ENCODE results near the gene TMEM80. TPM values are rescaled to one million over a fixed set of nuclear protein-coding genes. Genes with fewer than 3 reads are reported as not detected.

Gene TMEM80
- total RNA-seq, 1 experiment from 2014 or later = 25.4 TPM

- no peaks in the 10 kb centered on the region for H3K36me3 ChIP-seq (ENCODE audit: insufficient read depth, low read length)
- H3K9me3 ChIP-seq (ENCODE audit: low read length) = no peaks in the 10 kb centered on the region
- 0 out of 2 replicates have a peak, but pooled peaks cover 7% of the 10 kb centered on the region for H4K20me1 ChIP-seq (ENCODE audit: insufficient read depth, low read depth, low read length)
- no peak overlapping the region for H3K27ac ChIP-seq (ENCODE audit: low read length)
- H3K27me3 ChIP-seq (ENCODE audit: low read length) = no peaks in the 10 kb centered on the region
- peak; percentile 42 for DNase-seq
- peak overlapping the region; percentile 78 for H3K4me2 ChIP-seq (ENCODE audit: low read depth, low read length, poor library complexity, severe bottlenecking)
- no peaks in the 10 kb centered on the region for H3K9me2 ChIP-seq (replicated peaks; ENCODE audit: insufficient read depth, low read length)
- peak overlapping the region; percentile 90 for H3K9ac ChIP-seq (ENCODE audit: low read length)
- H2AFZ ChIP-seq (ENCODE audit: low read length) = no peak overlapping the region
- H3K79me2 ChIP-seq (ENCODE audit: low read length) = peaks cover 41% of the 10 kb centered on the region
- H3K4me1 ChIP-seq (ENCODE audit: low read length) = peaks cover 40% of the 10 kb centered on the region
- peak overlapping the region; percentile 84 for H3K4me3 ChIP-seq (ENCODE audit: low read length)
Observed at GRCh38 chr11:693415-693831, 2.2 kb upstream of the TMEM80 start.

- Histone ChIP-seq H3K4me1 (ENCODE audit: low read length) (peaks cover 40% of the 10 kb centered on the region), H3K79me2 (ENCODE audit: low read length) (peaks cover 41% of the 10 kb centered on the region), H3K4me3 (ENCODE audit: low read length) (peak overlapping the region; percentile 84), H3K9ac (ENCODE audit: low read length) (peak overlapping the region; percentile 90), H3K36me3 (ENCODE audit: insufficient read depth, low read length) (no peaks in the 10 kb centered on the region), H3K27me3 (ENCODE audit: low read length) (no peaks in the 10 kb centered on the region), H3K4me2 (ENCODE audit: low read depth, low read length, poor library complexity, severe bottlenecking) (peak overlapping the region; percentile 78), H3K9me3 (ENCODE audit: low read length) (no peaks in the 10 kb centered on the region), H3K27ac (ENCODE audit: low read length) (no peak overlapping the region), H4K20me1 (ENCODE audit: insufficient read depth, low read depth, low read length) (0 out of 2 replicates have a peak, but pooled peaks cover 7% of the 10 kb centered on the region), H3K9me2 (replicated peaks; ENCODE audit: insufficient read depth, low read length) (no peaks in the 10 kb centered on the region), H2AFZ (ENCODE audit: low read length) (no peak overlapping the region)
- DNase-seq = no peak
Observed at GRCh38 chr11:693887-694562, 1.6 kb upstream of the TMEM80 start.

GRCh38 chr11:694563-695287 is 891 bp upstream of the TMEM80 start, which contains the start of gene DEAF1:
DEAF1 (minus strand) TSS chr11:695222; CDS start chr11:695047, 175 bp downstream.
- peaks cover 40% of the 10 kb centered on the region for H3K4me1 ChIP-seq (ENCODE audit: low read length)

GRCh38 chr11:695288-695537 is 403 bp upstream of the TMEM80 start:
- Histone ChIP-seq H3K4me1 (ENCODE audit: low read length) (peaks cover 40% of the 10 kb centered on the region), H3K27ac (ENCODE audit: low read length) (peak overlapping the region; percentile 96), H3K9me2 (replicated peaks; ENCODE audit: insufficient read depth, low read length) (no peaks in the 10 kb centered on the region), H3K9ac (ENCODE audit: low read length) (peak overlapping the region; percentile 90), H3K4me2 (ENCODE audit: low read depth, low read length, poor library complexity, severe bottlenecking) (peak overlapping the region; percentile 74), H3K79me2 (ENCODE audit: low read length) (peaks cover 37% of the 10 kb centered on the region), H3K36me3 (ENCODE audit: insufficient read depth, low read length) (no peaks in the 10 kb centered on the region), H2AFZ (ENCODE audit: low read length) (peak overlapping the region; percentile 97; the same call in 1 of the 2 replicates), H4K20me1 (ENCODE audit: insufficient read depth, low read depth, low read length) (0 out of 2 replicates have a peak, but pooled peaks cover 7% of the 10 kb centered on the region), H3K27me3 (ENCODE audit: low read length) (no peaks in the 10 kb centered on the region), H3K9me3 (ENCODE audit: low read length) (no peaks in the 10 kb centered on the region), H3K4me3 (ENCODE audit: low read length) (peak overlapping the region; percentile 84)
- DNase-seq = no peak

More at GRCh38 chr11:694563-695287, 891 bp upstream of the TMEM80 start, which contains the start of gene DEAF1:
- Histone ChIP-seq H3K9me3 (ENCODE audit: low read length) (no peaks in the 10 kb centered on the region), H3K4me2 (ENCODE audit: low read depth, low read length, poor library complexity, severe bottlenecking) (peak within 1 kb of the TSS; percentile 78), H3K36me3 (ENCODE audit: insufficient read depth, low read length) (no peaks in the 10 kb centered on the region), H4K20me1 (ENCODE audit: insufficient read depth, low read depth, low read length) (0 out of 2 replicates have a peak, but pooled peaks cover 7% of the 10 kb centered on the region), H3K27ac (ENCODE audit: low read length) (peak within 1 kb of the TSS; percentile 96), H3K9ac (ENCODE audit: low read length) (peak within 1 kb of the TSS; percentile 90), H3K27me3 (ENCODE audit: low read length) (no peaks in the 10 kb centered on the region), H2AFZ (ENCODE audit: low read length) (peak within 1 kb of the TSS; percentile 97; the same call in 1 of the 2 replicates), H3K9me2 (replicated peaks; ENCODE audit: insufficient read depth, low read length) (no peaks in the 10 kb centered on the region), H3K4me3 (ENCODE audit: low read length) (peak within 1 kb of the TSS; percentile 84), H3K79me2 (ENCODE audit: low read length) (peaks cover 37% of the 10 kb centered on the region)
- peak; percentile 99 for DNase-seq

- no peaks in the 10 kb centered on the region for H4K20me1 ChIP-seq (ENCODE audit: insufficient read depth, low read depth, low read length)
- peaks cover 40% of the 10 kb centered on the region for H3K4me1 ChIP-seq (ENCODE audit: low read length)
- H3K9me2 ChIP-seq (replicated peaks; ENCODE audit: insufficient read depth, low read length) = no peaks in the 10 kb centered on the region
- peak overlapping the region; percentile 96 for H3K27ac ChIP-seq (ENCODE audit: low read length)
- DNase-seq = peak; percentile 54
- H2AFZ ChIP-seq (ENCODE audit: low read length) = no peak overlapping the region
- H3K27me3 ChIP-seq (ENCODE audit: low read length) = no peaks in the 10 kb centered on the region
- peak overlapping the region; percentile 90 for H3K9ac ChIP-seq (ENCODE audit: low read length)
- H3K9me3 ChIP-seq (ENCODE audit: low read length) = no peaks in the 10 kb centered on the region
- H3K36me3 ChIP-seq (ENCODE audit: insufficient read depth, low read length) = no peaks in the 10 kb centered on the region
- H3K79me2 ChIP-seq (ENCODE audit: low read length) = peaks cover 24% of the 10 kb centered on the region
- peak overlapping the region; percentile 84; the same call in 1 of the 2 replicates for H3K4me3 ChIP-seq (ENCODE audit: low read length)
- peak overlapping the region; percentile 74 for H3K4me2 ChIP-seq (ENCODE audit: low read depth, low read length, poor library complexity, severe bottlenecking)
Observed at GRCh38 chr11:696955-697491, 1.4 kb downstream of the TMEM80 start.

- H3K9me3 ChIP-seq (ENCODE audit: low read length) = no peaks in the 10 kb centered on the region
- DNase-seq = peak; percentile 49
- H2AFZ ChIP-seq (ENCODE audit: low read length) = no peak overlapping the region
- H3K4me3 ChIP-seq (ENCODE audit: low read length) = no peak overlapping the region
- peaks cover 17% of the 10 kb centered on the region for H3K79me2 ChIP-seq (ENCODE audit: low read length)
- peak overlapping the region; percentile 74 for H3K4me2 ChIP-seq (ENCODE audit: low read depth, low read length, poor library complexity, severe bottlenecking)
- peak overlapping the region; percentile 96 for H3K27ac ChIP-seq (ENCODE audit: low read length)
- H3K9ac ChIP-seq (ENCODE audit: low read length) = peak overlapping the region; percentile 17; the same call in 1 of the 2 replicates
- H3K4me1 ChIP-seq (ENCODE audit: low read length) = peaks cover 39% of the 10 kb centered on the region
- H4K20me1 ChIP-seq (ENCODE audit: insufficient read depth, low read depth, low read length) = no peaks in the 10 kb centered on the region
- H3K9me2 ChIP-seq (replicated peaks; ENCODE audit: insufficient read depth, low read length) = no peaks in the 10 kb centered on the region
- no peaks in the 10 kb centered on the region for H3K36me3 ChIP-seq (ENCODE audit: insufficient read depth, low read length)
- no peaks in the 10 kb centered on the region for H3K27me3 ChIP-seq (ENCODE audit: low read length)
Observed at GRCh38 chr11:697811-698311, 2.2 kb downstream of the TMEM80 start.

GRCh38 chr11:698493-699115 is 3.0 kb downstream of the TMEM80 start:
- Histone ChIP-seq H3K9me3 (ENCODE audit: low read length) (no peaks in the 10 kb centered on the region), H3K27ac (ENCODE audit: low read length) (no peak overlapping the region), H3K79me2 (ENCODE audit: low read length) (peaks cover 10% of the 10 kb centered on the region), H3K9me2 (replicated peaks; ENCODE audit: insufficient read depth, low read length) (no peaks in the 10 kb centered on the region), H3K4me3 (ENCODE audit: low read length) (no peak overlapping the region), H4K20me1 (ENCODE audit: insufficient read depth, low read depth, low read length) (no peaks in the 10 kb centered on the region), H3K36me3 (ENCODE audit: insufficient read depth, low read length) (no peaks in the 10 kb centered on the region), H3K27me3 (ENCODE audit: low read length) (no peaks in the 10 kb centered on the region), H2AFZ (ENCODE audit: low read length) (no peak overlapping the region), H3K4me2 (ENCODE audit: low read depth, low read length, poor library complexity, severe bottlenecking) (no peak overlapping the region), H3K9ac (ENCODE audit: low read length) (peak overlapping the region; percentile 17; the same call in 1 of the 2 replicates), H3K4me1 (ENCODE audit: low read length) (peaks cover 32% of the 10 kb centered on the region)
- DNase-seq = no peak

Data from Karpas-422 (cell line).